Upper lobe of left lung (tissue), 4 donors: ENCODE measurements around the gene SOWAHA.

Source experiments
- POLR2AphosphoS5 ChIP-seq, 2 donors: sonication (generic); formaldehyde crosslinking; IDR thresholded peaks; one replicate each; pipeline ENCODE4 v1.5.1; 2017; ENCODE audit warnings: antibody characterized with exemption in 2 of 2
- TF ChIP-seq, protein P1 (sequence below), 6 experiments: fragments of 450-650 bp in 4 of 6; fragments of 200-600 bp in 2 of 6; sonication (generic) in 2 of 6; IDR thresholded peaks; one replicate each; pipeline ENCODE4 v1.5.1; 2016 to 2019; ENCODE audit warnings: antibody characterized with exemption in 6 of 6

GRCh38 chr5:132765311-132766019 is 47.6 kb upstream of the SOWAHA start:
- TF ChIP-seq, protein P1, sequence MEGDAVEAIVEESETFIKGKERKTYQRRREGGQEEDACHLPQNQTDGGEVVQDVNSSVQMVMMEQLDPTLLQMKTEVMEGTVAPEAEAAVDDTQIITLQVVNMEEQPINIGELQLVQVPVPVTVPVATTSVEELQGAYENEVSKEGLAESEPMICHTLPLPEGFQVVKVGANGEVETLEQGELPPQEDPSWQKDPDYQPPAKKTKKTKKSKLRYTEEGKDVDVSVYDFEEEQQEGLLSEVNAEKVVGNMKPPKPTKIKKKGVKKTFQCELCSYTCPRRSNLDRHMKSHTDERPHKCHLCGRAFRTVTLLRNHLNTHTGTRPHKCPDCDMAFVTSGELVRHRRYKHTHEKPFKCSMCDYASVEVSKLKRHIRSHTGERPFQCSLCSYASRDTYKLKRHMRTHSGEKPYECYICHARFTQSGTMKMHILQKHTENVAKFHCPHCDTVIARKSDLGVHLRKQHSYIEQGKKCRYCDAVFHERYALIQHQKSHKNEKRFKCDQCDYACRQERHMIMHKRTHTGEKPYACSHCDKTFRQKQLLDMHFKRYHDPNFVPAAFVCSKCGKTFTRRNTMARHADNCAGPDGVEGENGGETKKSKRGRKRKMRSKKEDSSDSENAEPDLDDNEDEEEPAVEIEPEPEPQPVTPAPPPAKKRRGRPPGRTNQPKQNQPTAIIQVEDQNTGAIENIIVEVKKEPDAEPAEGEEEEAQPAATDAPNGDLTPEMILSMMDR (IDR thresholded peaks at IDR 0.05): no peak
- TF ChIP-seq POLR2AphosphoS5 (IDR thresholded peaks at IDR 0.05): no peak
